ENCODE data around the gene LAMB2. TPM values are rescaled to one million over a fixed set of nuclear protein-coding genes. Genes with fewer than 3 reads are reported as not detected.

LAMB2 gene
- total RNA-seq, 2 experiments from 2014 or later, result 0.44 TPM; not detected in 1

DNA sequence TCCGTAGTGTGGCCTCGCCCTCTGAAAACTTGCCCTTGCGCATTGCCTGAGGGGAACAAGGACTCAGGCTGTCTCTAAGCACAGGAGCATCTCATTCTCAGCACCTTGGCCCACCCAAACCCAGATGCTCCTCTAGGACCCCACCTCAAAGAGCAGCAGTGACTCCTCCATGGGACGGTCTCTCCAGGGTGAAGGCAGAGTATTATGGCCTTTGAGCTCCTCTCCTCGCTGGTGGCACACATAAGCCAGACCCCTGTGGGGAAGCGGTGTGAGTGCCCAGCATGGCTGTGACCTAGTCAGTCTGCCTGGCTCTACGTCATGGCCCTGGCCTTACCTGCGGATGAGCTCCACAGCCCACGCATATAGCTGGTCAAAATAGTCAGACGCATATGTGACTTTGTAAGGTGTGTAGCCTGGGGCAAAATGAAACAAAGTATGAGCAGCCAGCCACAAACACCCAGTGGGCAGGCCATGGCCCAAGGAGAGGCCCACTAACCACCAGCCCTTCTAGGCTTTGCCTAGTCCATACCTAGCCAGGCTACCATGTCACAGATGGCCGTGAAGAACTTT, 32.7 kb downstream of the LAMB2 start:
- no peak overlapping the region for H3K4me2 ChIP-seq (ENCODE audit: low read length)
- H3K79me2 ChIP-seq (ENCODE audit: insufficient read depth, low read depth, low read length), result peaks cover 17% of the 10 kb centered on the region
- intact Hi-C loops (cut with micrococcal nuclease; ENCODE audit: unreplicated experiment), result no loop called here
- BruUV-seq (replicated peaks), result no TSS peak
- H2AFZ ChIP-seq (ENCODE audit: low read length), result no peak overlapping the region
- peaks cover 75% of the 10 kb centered on the region for H3K36me3 ChIP-seq (ENCODE audit: insufficient read depth, low read length)
- no peak overlapping the region for H3K4me3 ChIP-seq (ENCODE audit: low read depth, low read length, poor library complexity, severe bottlenecking)
- DNase-seq (ENCODE audit: low spot score), result no peak
- CTCF ChIA-PET (ENCODE audit: unreplicated experiment), result interaction anchor here (0.6 kb wide), 1 partner anchor 21 kb away, joined by 4 read pairs; the partner anchor contains the start of gene USP19
- no peak overlapping the region for H3K27ac ChIP-seq (ENCODE audit: low read depth, low read length, poor library complexity, severe bottlenecking)
- H3K4me1 ChIP-seq (ENCODE audit: insufficient read depth, low read length, poor library complexity, severe bottlenecking), result peaks cover 17% of the 10 kb centered on the region
- H3K9me2 ChIP-seq (ENCODE audit: insufficient read depth, low read length), result no peaks in the 10 kb centered on the region
- no peaks in the 10 kb centered on the region for H4K20me1 ChIP-seq (ENCODE audit: insufficient read depth, low read length)
- TF ChIP-seq, protein P1, sequence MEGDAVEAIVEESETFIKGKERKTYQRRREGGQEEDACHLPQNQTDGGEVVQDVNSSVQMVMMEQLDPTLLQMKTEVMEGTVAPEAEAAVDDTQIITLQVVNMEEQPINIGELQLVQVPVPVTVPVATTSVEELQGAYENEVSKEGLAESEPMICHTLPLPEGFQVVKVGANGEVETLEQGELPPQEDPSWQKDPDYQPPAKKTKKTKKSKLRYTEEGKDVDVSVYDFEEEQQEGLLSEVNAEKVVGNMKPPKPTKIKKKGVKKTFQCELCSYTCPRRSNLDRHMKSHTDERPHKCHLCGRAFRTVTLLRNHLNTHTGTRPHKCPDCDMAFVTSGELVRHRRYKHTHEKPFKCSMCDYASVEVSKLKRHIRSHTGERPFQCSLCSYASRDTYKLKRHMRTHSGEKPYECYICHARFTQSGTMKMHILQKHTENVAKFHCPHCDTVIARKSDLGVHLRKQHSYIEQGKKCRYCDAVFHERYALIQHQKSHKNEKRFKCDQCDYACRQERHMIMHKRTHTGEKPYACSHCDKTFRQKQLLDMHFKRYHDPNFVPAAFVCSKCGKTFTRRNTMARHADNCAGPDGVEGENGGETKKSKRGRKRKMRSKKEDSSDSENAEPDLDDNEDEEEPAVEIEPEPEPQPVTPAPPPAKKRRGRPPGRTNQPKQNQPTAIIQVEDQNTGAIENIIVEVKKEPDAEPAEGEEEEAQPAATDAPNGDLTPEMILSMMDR (conservative IDR thresholded peaks at IDR 0.05; ENCODE audit: low read length), result no peak
- TF ChIP-seq EZH2phosphoT487 (IDR thresholded peaks at IDR 0.05; ENCODE audit: borderline replicate concordance, low read depth, low read length), result no peak
- no peaks in the 10 kb centered on the region for H3K9me3 ChIP-seq (ENCODE audit: low read length)
- POLR2A ChIA-PET, result no interaction called here

DNA sequence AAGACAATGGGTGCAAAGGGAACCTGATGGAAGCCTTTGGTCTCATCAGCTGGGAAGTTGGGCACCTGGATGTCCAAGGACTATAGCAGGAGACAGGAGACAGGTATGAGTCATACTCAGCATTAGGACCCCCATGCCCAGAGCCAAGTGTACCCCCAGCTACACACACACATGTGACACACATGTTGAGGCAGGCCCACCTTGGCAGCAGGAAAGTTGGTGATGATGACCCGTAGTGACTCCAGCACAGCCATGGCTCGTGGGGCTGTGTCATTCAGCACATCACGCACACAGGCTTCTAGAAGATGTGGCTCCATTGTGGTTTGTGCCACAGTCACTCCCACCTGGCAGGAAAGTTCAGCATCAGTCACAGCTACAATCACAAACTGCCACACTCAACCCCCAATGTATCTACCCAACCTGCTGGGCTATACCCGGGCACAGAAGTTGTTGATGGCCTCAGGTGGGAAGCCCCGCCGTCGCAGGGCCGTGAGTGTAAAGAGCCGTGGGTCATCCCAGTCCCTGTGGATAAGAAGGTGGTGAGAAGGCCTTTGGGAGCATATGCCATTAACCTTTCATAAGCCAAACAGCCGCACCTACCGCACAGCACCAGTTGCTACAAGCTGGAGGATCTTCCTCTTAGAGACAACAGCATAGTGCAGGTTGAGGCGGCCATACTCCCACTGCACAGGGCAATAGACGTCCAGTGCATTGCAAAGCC, 33.8 kb downstream of the LAMB2 start:
- ChIA-PET CTCF (ENCODE audit: unreplicated experiment) (no interaction called here), POLR2A (no interaction called here)

More for the DNA sequence above, 33.8 kb downstream of the LAMB2 start:
- H4K20me1 ChIP-seq (ENCODE audit: insufficient read depth, low read length), result no peaks in the 10 kb centered on the region
- no peak overlapping the region for H2AFZ ChIP-seq (ENCODE audit: low read length)
- intact Hi-C loops (cut with micrococcal nuclease; ENCODE audit: unreplicated experiment), result no loop called here
- H3K4me2 ChIP-seq (ENCODE audit: low read length), result no peak overlapping the region
- H3K9me2 ChIP-seq (ENCODE audit: insufficient read depth, low read length), result no peaks in the 10 kb centered on the region
- no TSS peak for BruUV-seq (replicated peaks)
- H3K4me3 ChIP-seq (ENCODE audit: low read depth, low read length, poor library complexity, severe bottlenecking), result no peak overlapping the region
- peaks cover 75% of the 10 kb centered on the region for H3K36me3 ChIP-seq (ENCODE audit: insufficient read depth, low read length)
- peaks cover 22% of the 10 kb centered on the region for H3K4me1 ChIP-seq (ENCODE audit: insufficient read depth, low read length, poor library complexity, severe bottlenecking)
- H3K9me3 ChIP-seq (ENCODE audit: low read length), result no peaks in the 10 kb centered on the region
- H3K27ac ChIP-seq (ENCODE audit: low read depth, low read length, poor library complexity, severe bottlenecking), result no peak overlapping the region
- peaks cover 14% of the 10 kb centered on the region for H3K79me2 ChIP-seq (ENCODE audit: insufficient read depth, low read depth, low read length)
- TF ChIP-seq, protein P1 (conservative IDR thresholded peaks at IDR 0.05; ENCODE audit: low read length), result no peak
- TF ChIP-seq EZH2phosphoT487 (IDR thresholded peaks at IDR 0.05; ENCODE audit: borderline replicate concordance, low read depth, low read length), result no peak
- no peak for DNase-seq (ENCODE audit: low spot score)

Data from OCI-LY7 (cell line).